ENCODE data around the gene NEU4.

GRCh38 chr2:241768850-241769249 is 40.1 kb upstream of the NEU4 start:
- TF ChIP-seq POLR2A (IDR thresholded peaks at IDR 0.05) (no peak), CTCF (IDR thresholded peaks at IDR 0.05) (no peak)

All from heart left ventricle (tissue), 13 donors.